GM12878 (cell line): ENCODE data around the gene SCUBE2. TPM values are rescaled to one million over a fixed set of nuclear protein-coding genes. Genes with fewer than 3 reads are reported as not detected.

Source experiments
- ATAC-seq: fragments of 200-7000 bp; cut with Tn5 transposase; 3 replicates; pipeline ENCODE4 v1.9.1; 2020; ENCODE audit warnings: mild to moderate bottlenecking, moderate library complexity
- BruUV-seq: library from RNA; stranded (reverse); fragments of 400-500 nt; replicated peaks from 2 replicates; lab custom pipeline; 2021; lab: Mats Ljungman, UMichigan
- CTCF ChIA-PET: fragments of 300-600 bp; sonication (Branson Sonifier 250); formaldehyde crosslinking; extraction: SDS; loops from one replicate; lab custom pipeline; 2021; ENCODE audit warnings: inconsistent platforms; lab: Yijun Ruan, JAX
- POLR2A ChIA-PET: fragments of 350-600 bp; formaldehyde crosslinking; extraction: SDS; loops from one replicate; lab custom pipeline; 2021; ENCODE audit warnings: inconsistent platforms; lab: Charles Lee
- RAD21 ChIA-PET: fragments of 300-600 bp; sonication (Branson Sonifier 250); formaldehyde crosslinking; loops from one replicate; lab custom pipeline; 2023; ENCODE audit warnings: antibody characterized with exemption; ENCODE audit not compliant: unreplicated experiment; lab: Charles Lee
- SMC1A ChIA-PET: fragments of 300-600 bp; sonication (Branson Sonifier 250); formaldehyde crosslinking; loops from one replicate; lab custom pipeline; 2023; ENCODE audit not compliant: unreplicated experiment, uncharacterized antibody; lab: Charles Lee
- DNase-seq: peaks from one replicate; pipeline ENCODE4 v3.0.0-alpha.2; 2011; ENCODE audit warnings: low read depth, low spot score
- FAIRE-seq: peaks from 3 replicates; lab custom pipeline; 2011; peaks lifted over from hg19 to GRCh38; lab: Jason Lieb, UNC
- H2AFZ ChIP-seq: 2 replicates; pipeline ENCODE4 v1.6.0; 2011; ENCODE audit warnings: low read depth, low read length, control low read depth; ENCODE audit not compliant: control insufficient read depth
- H3K27ac ChIP-seq: 2 replicates; pipeline ENCODE4 v1.5.1; 2011; ENCODE audit warnings: control low read depth; ENCODE audit not compliant: control insufficient read depth, insufficient read depth
- H3K27me3 ChIP-seq, 2 experiments: replicated peaks in 1 of 2; 2 replicates each; pipeline versions ENCODE4 v1.6.0 to v1.6.1; 2011; ENCODE audit warnings: low read length in 1 of 2; ENCODE audit not compliant: control insufficient read depth in 2 of 2, insufficient read depth in 2 of 2
- H3K36me3 ChIP-seq, 2 experiments: 2 replicates each; pipeline ENCODE4 v1.5.1; 2011; ENCODE audit warnings: low read length in 1 of 2; ENCODE audit not compliant: control insufficient read depth in 2 of 2, insufficient read depth in 2 of 2
- H3K4me1 ChIP-seq: 2 replicates; pipeline ENCODE4 v1.6.1; 2011; ENCODE audit warnings: mild to moderate bottlenecking, low read length, moderate library complexity, mixed read lengths; ENCODE audit not compliant: control insufficient read depth, insufficient read depth
- H3K4me2 ChIP-seq: 2 replicates; pipeline ENCODE4 v1.6.0; 2011; ENCODE audit warnings: control low read depth; ENCODE audit not compliant: control insufficient read depth, insufficient read depth
- H3K4me3 ChIP-seq: fragments of 200-600 bp; sonication (generic); 2 replicates; pipeline ENCODE4 v1.5.1; 2016
- H3K79me2 ChIP-seq: 2 replicates; pipeline ENCODE4 v1.6.0; 2011; ENCODE audit warnings: low read length; ENCODE audit not compliant: control insufficient read depth, insufficient read depth
- H3K9ac ChIP-seq: 2 replicates; pipeline ENCODE4 v1.8.0; 2011; ENCODE audit warnings: low read length, control low read depth, mixed read lengths; ENCODE audit not compliant: control insufficient read depth, insufficient read depth
- H3K9me3 ChIP-seq: replicated peaks from 3 replicates; pipeline ENCODE4 v1.5.1; 2011; ENCODE audit warnings: mild to moderate bottlenecking, low read length; ENCODE audit not compliant: control insufficient read depth, insufficient read depth
- H4K20me1 ChIP-seq: 2 replicates; pipeline ENCODE4 v1.6.0; 2011; ENCODE audit not compliant: control insufficient read depth, insufficient read depth
- ATF2 ChIP-seq: IDR thresholded peaks from 2 replicates; pipeline ENCODE4 v1.6.1; 2012; ENCODE audit warnings: low read length, inconsistent platforms
- BMI1 ChIP-seq: fragments of 450-650 bp; IDR thresholded peaks from 2 replicates; pipeline ENCODE4 v1.6.1; 2016; ENCODE audit warnings: mild to moderate bottlenecking, moderate library complexity, borderline replicate concordance
- CBX3 ChIP-seq: fragments of 200-600 bp; sonication (generic); IDR thresholded peaks from 2 replicates; pipeline ENCODE4 v1.6.1; 2016; ENCODE audit warnings: low read depth, borderline replicate concordance
- CEBPB ChIP-seq, 2 experiments: fragments of 150-350 bp in 1 of 2; IDR thresholded peaks; 2 replicates each; pipeline ENCODE4 v1.6.1; 2012 to 2014; ENCODE audit warnings: low read depth in 2 of 2, low read length in 2 of 2, borderline replicate concordance in 1 of 2, inconsistent platforms in 1 of 2
- CTCF ChIP-seq, 3 experiments: IDR thresholded peaks in 2 of 3; conservative IDR thresholded peaks in 1 of 3; 2 replicates each; pipeline ENCODE4 v1.5.1; 2011; ENCODE audit warnings: low read depth in 3 of 3, low read length in 3 of 3, mild to moderate bottlenecking in 3 of 3, control low read depth in 2 of 3, moderate library complexity in 2 of 3, inconsistent platforms in 1 of 3, mixed read lengths in 1 of 3; ENCODE audit not compliant: control insufficient read depth in 2 of 3, insufficient read depth in 1 of 3; ENCODE audit errors: extremely low read depth in 1 of 3
- FOXM1 ChIP-seq: IDR thresholded peaks from 2 replicates; pipeline ENCODE4 v1.6.1; 2012; ENCODE audit warnings: low read depth, mild to moderate bottlenecking, inconsistent platforms, low read length, moderate library complexity
- GATAD2B ChIP-seq: fragments of 450-650 bp; conservative IDR thresholded peaks from 2 replicates; pipeline ENCODE4 v1.6.1; 2017; ENCODE audit warnings: low read depth, mild to moderate bottlenecking, moderate library complexity
- IRF3 ChIP-seq: fragments of 450-650 bp; IDR thresholded peaks from 2 replicates; pipeline ENCODE4 v1.6.1; 2014; ENCODE audit warnings: mild to moderate bottlenecking
- IRF4 ChIP-seq: IDR thresholded peaks from 2 replicates; pipeline ENCODE4 v1.6.1; 2011; ENCODE audit warnings: low read depth, low read length
- JUNB ChIP-seq: IDR thresholded peaks from 2 replicates; pipeline ENCODE4 v1.6.1; 2016; ENCODE audit warnings: antibody characterized with exemption, mild to moderate bottlenecking
- KAT2A ChIP-seq: conservative IDR thresholded peaks from 2 replicates; pipeline ENCODE4 v1.6.1; 2011; ENCODE audit warnings: low read depth, low read length; ENCODE audit not compliant: control insufficient read depth
- LARP7 ChIP-seq: fragments of 450-650 bp; IDR thresholded peaks from 2 replicates; pipeline ENCODE4 v1.6.1; 2017; ENCODE audit warnings: mild to moderate bottlenecking
- MLLT1 ChIP-seq: fragments of 450-650 bp; IDR thresholded peaks from 2 replicates; pipeline ENCODE4 v1.6.1; 2016; ENCODE audit warnings: mild to moderate bottlenecking
- NBN ChIP-seq: fragments of 450-650 bp; IDR thresholded peaks from 2 replicates; pipeline ENCODE4 v1.6.1; 2016
- POLR2AphosphoS5 ChIP-seq: IDR thresholded peaks from 2 replicates; pipeline ENCODE4 v1.6.1; 2011; ENCODE audit warnings: mild to moderate bottlenecking, low read length, inconsistent platforms
- RB1 ChIP-seq: fragments of 450-650 bp; formaldehyde crosslinking; IDR thresholded peaks from 2 replicates; pipeline ENCODE4 v1.6.1; 2017; ENCODE audit warnings: mild to moderate bottlenecking, borderline replicate concordance
- ZNF622 ChIP-seq: fragments of 450-650 bp; IDR thresholded peaks from 2 replicates; pipeline ENCODE4 v1.6.1; 2017; ENCODE audit warnings: mild to moderate bottlenecking, inconsistent platforms
- ZSCAN29 ChIP-seq: fragments of 450-650 bp; IDR thresholded peaks from 2 replicates; pipeline ENCODE4 v1.6.1; 2017; ENCODE audit warnings: mild to moderate bottlenecking, moderate library complexity
- WGBS: methylation state at CpG from one replicate; pipeline ENCODE4 v1.1.6; 2016; ENCODE audit warnings: low lambda C conversion rate; ENCODE audit not compliant: insufficient replicate concordance, insufficient coverage; ENCODE audit errors: missing lambda C conversion rate; 5-methylcytosine and 5-hydroxymethylcytosine counted together
- in situ Hi-C: fragments of 300-500 bp; cut with MboI; formaldehyde crosslinking; loops from 9 replicates; pipeline ENCODE4 v1.14.3; 2018; ENCODE audit warnings: mixed read lengths
- intact Hi-C: fragments of 100-400 bp; cut with micrococcal nuclease; formaldehyde crosslinking; loops from one replicate; pipeline ENCODE4 v1.14.2; 2022; ENCODE audit not compliant: unreplicated experiment
- polyA plus RNA-seq, 11 experiments: library from polyadenylated mRNA; depleted of rRNA in 4 of 11; unstranded in 6 of 11; stranded (reverse) in 5 of 11; fragments of >200 nt; fragmentation: Nextera tagmentation in 4 of 11; fragmentation: Illumina TruSeq in 1 of 11; extraction: Ambion mirVana in 4 of 11; extraction: Trizol in 1 of 11; gene quantifications; 1 replicate in 1 of 11; 2 replicates in 10 of 11; pipeline versions ENCODE4 v1.2.1 to v1.2.3, GENCODE V29; 2011 to 2016; ENCODE audit warnings: inconsistent platforms in 2 of 11, missing spikeins in 2 of 11, low read depth in 1 of 11
- total RNA-seq, 4 experiments: library from RNA; depleted of rRNA in 3 of 4; stranded (reverse); fragments of >200 nt in 3 of 4; fragmentation: Illumina TruSeq in 1 of 4; extraction: Trizol in 1 of 4; gene quantifications; 2 replicates each; pipeline versions ENCODE4 v1.2.1 to v1.2.3, GENCODE V29; 2013 to 2021

The SCUBE2 gene
- total and polyA plus RNA-seq, 10 of the 15 experiments (the other 5 are each of a cell fraction or from before 2014, with no cell fraction given), result 0.12 to 0.56 (median 0.31) TPM; not detected in 2

GRCh38 chr11:9137293-9138132 lies 46.1 kb upstream of the SCUBE2 start:
- H3K4me2 ChIP-seq, result no peak overlapping the region
- DNase-seq, result peak; percentile 27
- no peak overlapping the region for H3K9ac ChIP-seq
- in situ Hi-C loops (loop anchor here (5.0 kb wide), 1 partner anchor 120 kb away; no protein-coding TSS in a partner anchor), intact Hi-C loops (loop anchor here (1.0 kb wide), 2 partner anchors 122 to 223 kb away; no protein-coding TSS in a partner anchor)
- no peaks in the 10 kb centered on the region for H3K27me3 ChIP-seq
- no peak overlapping the region for H2AFZ ChIP-seq
- peak; percentile 84 for FAIRE-seq
- BruUV-seq, result no TSS peak
- no peaks in the 10 kb centered on the region for H3K79me2 ChIP-seq
- SMC1A ChIA-PET, result interaction anchor here (0.6 to 2.9 kb wide), 34 partner anchors 9 to 370 kb away, joined by 3 to 95 read pairs (median 4); partner anchors contain the start of gene TMEM9B
- POLR2A ChIA-PET, result interaction anchor here (0.5 to 0.8 kb wide), 3 partner anchors 220 to 731 kb away, joined by 3 to 7 read pairs (median 4); no protein-coding TSS in a partner anchor
- no peaks in the 10 kb centered on the region for H3K9me3 ChIP-seq
- H3K36me3 ChIP-seq, result peaks cover 5 to 12% of the 10 kb centered on the region in 2 experiments
- no peaks in the 10 kb centered on the region for H4K20me1 ChIP-seq
- no peaks in the 10 kb centered on the region for H3K4me1 ChIP-seq
- RAD21 ChIA-PET, result interaction anchor here (0.5 to 2.6 kb wide), 29 partner anchors 8 to 370 kb away, joined by 3 to 106 read pairs (median 4); partner anchors contain the start of gene TMEM9B
- no peak overlapping the region for H3K27ac ChIP-seq
- no peak overlapping the region for H3K4me3 ChIP-seq
- peak; percentile 100 for ATAC-seq
- CTCF ChIA-PET, result interaction anchor here (0.6 to 15.8 kb wide), 69 partner anchors 8 to 571 kb away, joined by 3 to 323 read pairs (median 5); partner anchors contain the start of genes AKIP1 and TMEM9B
- 22% methylated on average over 10 of the region's 10 CpGs for WGBS
- TF ChIP-seq KAT2A (no peak), ZNF622 (no peak), CTCF (IDR thresholded peaks at IDR 0.05 in 2 of 3, conservative IDR thresholded peaks at IDR 0.05 in 1 of 3; ENCODE audit: control insufficient read depth in 2 of 3, extremely low read depth in 1 of 3, insufficient read depth in 1 of 3, low read depth in 3 of 3, low read length in 3 of 3) (peak; percentile 91 to 99 (median 97)), CBX3 (no peak), ATF2 (no peak), FOXM1 (no peak), IRF3 (no peak), MLLT1 (no peak), NBN (no peak), RB1 (no peak), POLR2AphosphoS5 (0 out of 2 replicates have a peak, but pooled peaks have one; percentile 37), GATAD2B (no peak), CEBPB (IDR thresholded peaks at IDR 0.05; ENCODE audit: borderline replicate concordance in 1 of 2, low read depth in 2 of 2, low read length in 2 of 2) (no peak), IRF4 (no peak), ZSCAN29 (no peak), BMI1 (no peak), JUNB (no peak), LARP7 (0 out of 2 replicates have a peak, but pooled peaks have one; percentile 43)
